Panc1 (cell line): ENCODE measurements around the gene NFATC2.

Source experiments
- POLR2AphosphoS5 ChIP-seq: IDR thresholded peaks from 2 replicates; pipeline ENCODE4 v1.6.1; 2012; ENCODE audit warnings: mild to moderate bottlenecking, low read depth, low read length, moderate library complexity
- REST ChIP-seq, 2 experiments: IDR thresholded peaks; 2 replicates each; pipeline ENCODE4 v1.6.1; 2011 to 2012; ENCODE audit warnings: low read depth in 2 of 2, control low read depth in 1 of 2, low read length in 1 of 2, mild to moderate bottlenecking in 1 of 2, moderate library complexity in 1 of 2; ENCODE audit not compliant: insufficient read depth in 1 of 2
- SIN3A ChIP-seq: IDR thresholded peaks from 2 replicates; pipeline ENCODE4 v1.6.1; 2012; ENCODE audit warnings: low read depth, mild to moderate bottlenecking, low read length, moderate library complexity, borderline replicate concordance; ENCODE audit not compliant: insufficient read depth
- TCF7L2 ChIP-seq: IDR thresholded peaks from 2 replicates; pipeline ENCODE4 v1.6.1; 2011; ENCODE audit warnings: mild to moderate bottlenecking, low read depth, low read length, inconsistent platforms
- TF ChIP-seq, protein P1 (sequence below): fragments of 450-650 bp; IDR thresholded peaks from 2 replicates; pipeline ENCODE4 v1.5.1; 2017; ENCODE audit warnings: mild to moderate bottlenecking

GRCh38 chr20:51377132-51377531 is 165.4 kb downstream of the NFATC2 start:
- TF ChIP-seq, protein P1, sequence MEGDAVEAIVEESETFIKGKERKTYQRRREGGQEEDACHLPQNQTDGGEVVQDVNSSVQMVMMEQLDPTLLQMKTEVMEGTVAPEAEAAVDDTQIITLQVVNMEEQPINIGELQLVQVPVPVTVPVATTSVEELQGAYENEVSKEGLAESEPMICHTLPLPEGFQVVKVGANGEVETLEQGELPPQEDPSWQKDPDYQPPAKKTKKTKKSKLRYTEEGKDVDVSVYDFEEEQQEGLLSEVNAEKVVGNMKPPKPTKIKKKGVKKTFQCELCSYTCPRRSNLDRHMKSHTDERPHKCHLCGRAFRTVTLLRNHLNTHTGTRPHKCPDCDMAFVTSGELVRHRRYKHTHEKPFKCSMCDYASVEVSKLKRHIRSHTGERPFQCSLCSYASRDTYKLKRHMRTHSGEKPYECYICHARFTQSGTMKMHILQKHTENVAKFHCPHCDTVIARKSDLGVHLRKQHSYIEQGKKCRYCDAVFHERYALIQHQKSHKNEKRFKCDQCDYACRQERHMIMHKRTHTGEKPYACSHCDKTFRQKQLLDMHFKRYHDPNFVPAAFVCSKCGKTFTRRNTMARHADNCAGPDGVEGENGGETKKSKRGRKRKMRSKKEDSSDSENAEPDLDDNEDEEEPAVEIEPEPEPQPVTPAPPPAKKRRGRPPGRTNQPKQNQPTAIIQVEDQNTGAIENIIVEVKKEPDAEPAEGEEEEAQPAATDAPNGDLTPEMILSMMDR: no peak
- TF ChIP-seq POLR2AphosphoS5 (no peak), REST (IDR thresholded peaks at IDR 0.05; ENCODE audit: insufficient read depth in 1 of 2, low read depth in 2 of 2, low read length in 1 of 2) (no peak), TCF7L2 (no peak), SIN3A (no peak)
